Hematopoietic multipotent progenitor cell treated with erythropoietin and hydrocortisone succinate and interleukin-3 and kit ligand, for 17 days (in vitro differentiated cells): ENCODE data around the gene PCDHA1.
"Not testable (repeated sequence)": the region's sequence is repeated elsewhere in the genome, so short reads cannot be mapped to it uniquely, and the experiment has no call there.

Experiments
- DNase-seq: peaks from one replicate; pipeline ENCODE4 v3.0.0-alpha.2; 2015; ENCODE audit warnings: low spot score

PCDHA1 gene

DNA sequence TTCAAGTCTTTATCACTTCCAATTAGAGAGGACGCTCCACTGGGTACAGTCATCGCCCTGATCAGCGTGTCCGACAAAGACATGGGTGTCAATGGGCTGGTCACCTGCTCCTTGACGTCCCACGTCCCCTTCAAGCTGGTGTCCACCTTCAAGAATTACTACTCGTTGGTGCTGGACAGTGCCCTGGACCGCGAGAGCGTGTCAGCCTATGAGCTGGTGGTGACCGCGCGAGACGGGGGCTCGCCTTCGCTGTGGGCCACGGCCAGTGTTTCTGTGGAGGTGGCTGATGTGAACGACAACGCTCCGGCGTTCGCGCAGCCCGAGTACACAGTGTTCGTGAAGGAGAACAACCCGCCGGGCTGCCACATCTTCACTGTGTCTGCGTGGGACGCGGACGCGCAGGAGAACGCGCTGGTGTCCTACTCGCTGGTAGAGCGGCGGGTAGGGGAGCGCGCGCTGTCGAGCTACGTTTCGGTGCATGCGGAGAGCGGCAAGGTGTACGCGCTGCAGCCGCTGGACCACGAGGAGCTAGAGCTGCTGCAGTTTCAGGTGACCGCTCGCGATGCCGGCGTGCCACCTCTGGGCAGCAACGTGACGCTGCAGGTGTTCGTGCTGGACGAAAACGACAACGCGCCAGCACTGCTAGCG lies 22.4 kb downstream of the PCDHA1 start:
- DNase-seq: not testable (repeated sequence)

DNA sequence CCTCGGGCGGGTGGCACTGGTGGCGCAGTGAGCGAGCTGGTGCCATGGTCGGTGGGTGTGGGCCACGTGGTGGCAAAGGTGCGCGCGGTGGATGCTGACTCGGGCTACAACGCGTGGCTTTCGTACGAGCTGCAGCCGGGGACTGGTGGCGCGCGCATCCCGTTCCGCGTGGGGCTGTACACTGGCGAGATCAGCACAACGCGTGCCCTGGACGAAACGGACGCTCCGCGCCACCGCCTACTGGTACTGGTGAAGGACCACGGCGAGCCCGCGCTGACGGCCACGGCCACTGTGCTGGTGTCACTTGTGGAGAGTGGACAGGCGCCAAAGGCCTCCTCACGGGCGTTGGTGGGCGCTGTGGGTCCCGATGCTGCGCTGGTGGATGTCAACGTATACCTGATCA lies 22.9 kb downstream of the PCDHA1 start:
- no peak for DNase-seq

DNA sequence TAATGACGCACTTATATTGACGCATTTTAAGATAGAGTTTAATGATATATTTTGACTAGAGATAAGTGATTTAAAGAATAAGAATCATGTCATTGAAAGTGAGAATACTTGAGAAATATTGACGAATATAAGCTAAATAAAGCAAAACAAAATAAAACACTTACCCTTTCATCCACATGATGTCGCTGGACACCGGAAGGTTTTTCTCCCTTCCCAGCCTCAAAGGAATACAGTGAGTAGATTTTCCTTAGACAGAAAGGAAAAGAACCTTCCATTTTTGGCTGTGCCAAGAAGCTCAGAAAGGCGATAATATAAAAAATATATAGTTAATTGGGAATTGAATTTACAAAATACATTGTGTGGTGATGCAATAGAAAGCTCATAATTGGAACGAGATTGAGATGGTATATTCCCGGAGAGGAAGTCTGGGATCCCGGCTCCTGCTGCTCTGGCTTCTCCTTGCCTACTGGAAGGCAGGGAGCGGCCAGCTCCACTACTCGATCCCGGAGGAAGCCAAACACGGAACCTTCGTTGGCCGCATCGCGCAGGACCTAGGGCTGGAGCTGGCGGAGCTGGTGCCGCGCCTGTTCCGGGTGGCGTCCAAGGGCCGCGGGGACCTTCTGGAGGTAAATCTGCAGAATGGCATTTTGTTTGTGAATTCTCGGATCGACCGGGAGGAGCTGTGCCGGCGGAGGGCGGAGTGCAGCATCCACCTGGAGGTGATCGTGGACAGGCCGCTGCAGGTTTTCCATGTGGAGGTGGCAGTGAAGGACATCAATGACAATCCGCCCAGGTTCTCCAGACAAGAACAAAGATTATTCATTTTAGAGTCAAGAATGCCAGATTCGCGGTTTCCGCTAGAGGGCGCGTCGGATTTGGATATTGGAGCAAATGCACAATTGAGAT lies 35.7 kb downstream of the PCDHA1 start, which contains the start of gene PCDHA5:
TSS of gene PCDHA5 (plus strand) at position 239 of the 906 bp plus-strand sequence.
- no peak for DNase-seq

DNA sequence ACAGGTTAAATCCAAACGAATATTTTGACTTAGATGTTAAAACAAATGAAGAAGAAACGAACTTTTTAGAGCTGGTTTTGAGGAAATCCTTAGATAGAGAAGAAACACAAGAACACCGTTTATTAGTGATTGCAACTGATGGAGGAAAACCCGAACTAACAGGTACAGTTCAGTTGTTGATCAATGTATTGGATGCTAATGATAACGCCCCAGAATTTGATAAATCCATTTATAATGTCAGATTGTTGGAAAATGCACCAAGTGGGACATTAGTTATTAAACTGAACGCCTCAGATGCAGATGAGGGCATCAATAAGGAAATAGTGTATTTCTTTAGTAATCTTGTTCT lies 36.3 kb downstream of the PCDHA1 start:
- DNase-seq: no peak

DNA sequence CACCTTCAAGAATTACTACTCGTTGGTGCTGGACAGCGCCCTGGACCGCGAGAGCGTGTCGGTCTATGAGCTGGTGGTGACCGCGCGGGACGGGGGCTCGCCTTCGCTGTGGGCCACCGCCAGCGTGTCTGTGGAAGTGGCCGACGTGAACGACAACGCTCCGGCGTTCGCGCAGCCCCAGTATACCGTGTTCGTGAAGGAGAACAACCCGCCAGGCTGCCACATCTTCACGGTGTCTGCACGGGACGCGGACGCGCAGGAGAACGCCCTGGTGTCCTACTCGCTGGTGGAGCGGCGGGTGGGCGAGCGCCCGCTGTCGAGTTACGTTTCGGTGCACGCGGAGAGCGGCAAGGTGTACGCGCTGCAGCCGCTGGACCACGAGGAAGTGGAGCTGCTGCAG lies 37.0 kb downstream of the PCDHA1 start:
- not testable (repeated sequence) for DNase-seq

DNA sequence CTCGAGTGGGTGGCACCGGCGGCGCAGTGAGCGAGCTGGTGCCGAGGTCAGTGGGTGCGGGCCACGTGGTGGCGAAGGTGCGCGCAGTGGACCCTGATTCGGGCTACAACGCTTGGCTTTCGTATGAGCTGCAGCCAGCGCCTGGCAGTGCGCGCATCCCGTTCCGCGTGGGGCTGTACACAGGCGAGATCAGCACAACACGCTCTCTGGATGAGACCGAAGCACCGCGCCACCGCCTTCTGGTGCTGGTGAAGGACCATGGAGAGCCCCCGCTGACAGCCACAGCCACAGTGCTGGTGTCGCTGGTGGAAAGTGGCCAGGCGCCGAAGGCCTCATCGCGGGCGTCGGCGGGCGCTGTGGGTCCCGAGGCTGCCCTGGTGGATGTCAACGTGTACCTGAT lies 37.5 kb downstream of the PCDHA1 start:
- DNase-seq: no peak

DNA sequence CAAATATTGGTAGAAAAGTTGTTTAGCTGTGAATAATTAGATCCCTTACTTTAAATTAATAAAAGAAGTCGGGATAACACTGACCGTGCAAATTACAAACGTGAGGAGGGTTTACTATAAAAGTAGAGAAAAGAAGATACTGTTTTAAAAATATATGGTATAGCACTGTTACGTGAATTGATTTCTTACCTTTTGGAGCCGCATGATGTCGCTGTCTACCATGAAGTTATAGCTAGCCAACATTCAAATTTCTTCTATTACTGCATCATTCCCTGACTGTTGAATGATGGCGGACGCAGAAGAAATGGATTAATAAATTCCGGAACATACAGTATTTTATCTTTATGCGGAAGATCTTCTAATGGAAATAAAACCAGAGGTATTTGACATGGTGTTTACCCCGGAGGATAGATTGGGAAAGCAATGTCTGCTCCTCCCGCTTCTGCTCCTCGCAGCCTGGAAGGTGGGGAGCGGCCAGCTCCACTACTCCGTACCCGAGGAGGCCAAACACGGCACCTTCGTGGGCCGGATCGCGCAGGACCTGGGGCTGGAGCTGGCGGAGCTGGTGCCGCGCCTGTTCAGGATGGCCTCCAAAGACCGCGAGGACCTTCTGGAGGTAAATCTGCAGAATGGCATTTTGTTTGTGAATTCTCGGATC lies 41.9 kb downstream of the PCDHA1 start, which contains the start of gene PCDHA6:
TSS of gene PCDHA6 (plus strand) at position 257 of the 658 bp plus-strand sequence. CDS start at position 389, 132 bp downstream.
- no peak for DNase-seq

DNA sequence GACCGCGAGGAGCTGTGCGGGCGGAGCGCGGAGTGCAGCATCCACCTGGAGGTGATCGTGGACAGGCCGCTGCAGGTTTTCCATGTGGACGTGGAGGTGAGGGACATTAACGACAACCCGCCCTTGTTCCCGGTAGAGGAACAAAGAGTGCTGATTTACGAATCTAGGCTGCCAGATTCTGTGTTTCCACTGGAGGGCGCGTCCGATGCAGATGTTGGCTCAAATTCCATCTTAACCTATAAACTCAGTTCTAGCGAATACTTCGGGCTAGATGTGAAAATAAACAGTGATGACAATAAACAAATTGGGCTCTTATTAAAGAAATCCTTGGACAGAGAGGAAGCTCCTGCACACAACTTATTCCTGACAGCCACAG lies 42.4 kb downstream of the PCDHA1 start:
- DNase-seq: no peak

DNA sequence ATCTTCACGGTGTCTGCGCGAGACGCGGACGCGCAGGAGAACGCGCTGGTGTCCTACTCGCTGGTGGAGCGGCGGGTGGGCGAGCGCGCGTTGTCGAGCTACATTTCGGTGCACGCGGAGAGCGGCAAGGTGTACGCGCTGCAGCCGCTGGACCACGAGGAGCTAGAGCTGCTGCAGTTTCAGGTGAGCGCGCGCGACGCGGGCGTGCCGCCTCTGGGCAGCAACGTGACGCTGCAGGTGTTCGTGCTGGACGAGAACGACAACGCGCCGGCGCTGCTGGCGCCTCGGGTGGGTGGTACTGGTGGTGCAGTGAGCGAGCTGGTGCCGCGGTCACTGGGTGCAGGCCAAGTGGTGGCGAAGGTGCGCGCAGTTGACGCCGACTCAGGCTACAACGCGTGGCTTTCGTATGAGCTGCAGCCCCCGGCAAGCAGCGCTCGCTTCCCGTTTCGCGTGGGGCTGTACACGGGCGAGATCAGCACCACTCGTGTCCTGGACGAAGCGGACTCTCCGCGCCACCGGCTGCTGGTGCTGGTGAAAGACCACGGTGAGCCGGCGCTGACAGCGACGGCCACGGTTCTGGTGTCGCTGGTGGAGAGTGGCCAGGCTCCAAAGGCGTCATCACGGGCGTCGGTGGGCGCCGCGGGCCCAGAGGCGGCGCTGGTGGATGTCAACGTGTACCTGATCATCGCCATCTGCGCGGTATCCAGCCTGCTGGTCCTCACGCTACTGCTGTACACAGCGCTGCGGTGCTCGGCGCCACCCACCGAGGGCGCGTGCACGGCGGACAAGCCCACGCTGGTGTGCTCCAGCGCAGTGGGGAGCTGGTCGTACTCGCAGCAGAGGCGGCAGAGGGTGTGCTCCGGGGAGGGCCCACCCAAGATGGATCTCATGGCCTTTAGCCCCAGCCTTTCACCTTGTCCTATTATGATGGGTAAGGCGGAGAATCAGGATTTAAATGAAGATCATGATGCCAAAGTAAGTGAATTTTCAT lies 43.9 kb downstream of the PCDHA1 start:
- not testable (repeated sequence) for DNase-seq

DNA sequence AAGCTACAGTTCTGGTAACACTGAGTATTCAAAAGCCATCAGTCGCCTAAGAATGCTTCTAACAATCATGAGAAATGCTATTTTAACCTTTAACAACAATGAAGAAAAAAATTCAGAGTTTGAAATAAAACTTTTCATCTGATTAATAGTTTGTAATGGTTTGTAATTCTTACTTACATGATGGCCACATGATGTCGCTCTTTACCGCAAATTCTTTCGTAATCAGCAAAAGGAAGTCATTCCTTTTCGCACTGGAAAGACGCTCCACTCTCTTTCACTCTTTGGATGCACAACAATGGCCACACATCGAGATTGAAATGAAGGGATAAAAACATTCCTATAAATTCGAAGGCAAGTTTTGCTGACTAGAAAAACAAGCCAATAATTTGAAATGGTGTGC lies 48.1 kb downstream of the PCDHA1 start, which contains the start of gene PCDHA7:
TSS of gene PCDHA7 (plus strand) at position 277 of the 400 bp plus-strand sequence. CDS start at position 392, 115 bp downstream.
- no peak for DNase-seq

DNA sequence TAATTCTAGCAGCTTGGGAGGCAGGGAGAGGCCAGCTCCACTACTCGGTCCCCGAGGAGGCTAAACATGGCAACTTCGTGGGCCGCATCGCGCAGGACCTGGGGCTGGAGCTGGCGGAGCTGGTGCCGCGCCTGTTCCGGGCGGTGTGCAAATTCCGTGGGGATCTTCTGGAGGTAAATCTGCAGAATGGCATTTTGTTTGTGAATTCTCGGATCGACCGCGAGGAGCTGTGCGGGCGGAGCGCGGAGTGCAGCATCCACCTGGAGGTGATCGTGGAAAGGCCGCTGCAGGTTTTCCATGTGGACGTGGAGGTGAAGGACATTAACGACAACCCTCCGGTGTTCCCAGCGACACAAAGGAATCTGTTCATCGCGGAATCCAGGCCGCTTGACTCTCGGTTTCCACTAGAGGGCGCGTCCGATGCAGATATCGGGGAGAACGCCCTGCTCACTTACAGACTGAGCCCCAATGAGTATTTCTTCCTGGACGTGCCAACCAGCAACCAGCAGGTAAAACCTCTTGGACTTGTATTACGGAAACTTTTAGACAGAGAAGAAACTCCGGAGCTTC lies 48.6 kb downstream of the PCDHA1 start:
- not testable (repeated sequence) for DNase-seq

DNA sequence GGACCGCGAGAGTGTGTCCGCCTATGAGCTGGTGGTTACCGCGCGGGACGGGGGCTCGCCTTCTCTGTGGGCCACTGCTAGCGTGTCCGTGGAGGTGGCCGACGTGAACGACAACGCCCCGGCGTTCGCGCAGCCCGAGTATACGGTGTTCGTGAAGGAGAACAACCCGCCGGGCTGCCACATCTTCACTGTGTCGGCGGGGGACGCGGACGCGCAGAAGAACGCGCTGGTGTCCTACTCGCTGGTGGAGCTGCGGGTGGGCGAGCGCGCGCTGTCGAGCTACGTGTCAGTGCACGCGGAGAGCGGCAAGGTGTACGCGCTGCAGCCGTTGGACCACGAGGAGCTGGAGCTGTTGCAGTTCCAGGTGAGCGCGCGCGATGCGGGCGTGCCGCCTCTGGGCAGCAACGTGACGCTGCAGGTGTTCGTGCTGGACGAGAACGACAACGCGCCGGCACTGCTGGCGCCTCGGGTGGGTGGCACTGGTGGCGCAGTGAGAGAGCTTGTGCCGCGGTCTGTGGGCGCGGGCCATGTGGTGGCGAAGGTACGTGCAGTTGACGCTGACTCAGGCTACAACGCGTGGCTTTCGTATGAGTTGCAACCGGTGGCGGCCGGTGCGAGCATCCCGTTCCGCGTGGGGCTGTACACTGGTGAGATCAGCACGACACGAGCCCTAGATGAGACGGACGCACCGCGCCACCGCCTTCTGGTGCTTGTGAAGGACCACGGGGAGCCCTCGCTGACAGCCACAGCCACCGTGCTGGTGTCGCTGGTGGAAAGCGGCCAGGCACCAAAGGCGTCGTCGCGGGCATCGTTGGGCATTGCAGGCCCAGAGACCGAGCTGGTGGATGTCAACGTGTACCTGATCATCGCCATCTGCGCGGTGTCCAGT lies 49.9 kb downstream of the PCDHA1 start:
- no peak for DNase-seq

DNA sequence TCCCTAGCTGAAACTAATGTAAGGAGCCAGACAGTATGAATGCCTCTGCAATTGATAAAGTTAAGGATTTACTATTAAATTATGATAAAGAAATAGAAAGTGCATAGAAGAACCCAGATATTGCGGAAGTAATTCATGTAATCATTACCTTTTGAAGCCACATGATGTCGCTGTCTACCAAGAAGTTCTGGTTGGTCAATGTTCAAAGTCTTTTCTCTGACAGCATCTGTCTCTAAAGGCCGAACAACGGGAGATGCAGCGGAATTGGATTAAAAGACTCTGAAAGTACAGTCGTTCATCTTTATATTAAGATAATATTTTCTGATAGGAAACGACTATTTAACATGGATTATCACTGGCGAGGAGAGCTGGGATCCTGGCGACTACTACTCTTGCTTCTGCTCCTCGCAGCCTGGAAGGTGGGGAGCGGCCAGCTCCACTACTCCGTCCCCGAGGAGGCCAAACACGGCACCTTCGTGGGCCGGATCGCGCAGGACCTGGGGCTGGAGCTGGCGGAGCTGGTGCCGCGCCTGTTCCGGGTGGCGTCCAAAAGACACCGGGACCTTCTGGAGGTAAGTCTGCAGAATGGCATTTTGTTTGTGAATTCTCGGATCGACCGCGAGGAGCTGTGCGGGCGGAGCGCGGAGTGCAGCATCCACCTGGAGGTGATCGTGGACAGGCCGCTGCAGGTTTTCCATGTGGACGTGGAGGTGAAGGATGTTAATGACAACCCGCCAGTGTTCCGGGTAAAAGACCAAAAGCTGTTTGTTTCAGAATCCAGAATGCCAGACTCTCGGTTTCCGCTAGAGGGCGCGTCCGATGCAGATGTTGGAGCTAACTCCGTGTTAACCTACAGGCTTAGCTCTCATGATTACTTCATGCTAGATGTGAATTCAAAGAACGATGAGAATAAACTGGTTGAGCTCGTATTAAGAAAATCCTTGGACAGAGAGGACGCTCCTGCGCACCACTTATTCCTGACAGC lies 55.3 kb downstream of the PCDHA1 start, which contains the start of gene PCDHA8:
TSS of gene PCDHA8 (plus strand) at position 210 of the 985 bp plus-strand sequence. CDS start at position 345, 135 bp downstream.
- DNase-seq: no peak

DNA sequence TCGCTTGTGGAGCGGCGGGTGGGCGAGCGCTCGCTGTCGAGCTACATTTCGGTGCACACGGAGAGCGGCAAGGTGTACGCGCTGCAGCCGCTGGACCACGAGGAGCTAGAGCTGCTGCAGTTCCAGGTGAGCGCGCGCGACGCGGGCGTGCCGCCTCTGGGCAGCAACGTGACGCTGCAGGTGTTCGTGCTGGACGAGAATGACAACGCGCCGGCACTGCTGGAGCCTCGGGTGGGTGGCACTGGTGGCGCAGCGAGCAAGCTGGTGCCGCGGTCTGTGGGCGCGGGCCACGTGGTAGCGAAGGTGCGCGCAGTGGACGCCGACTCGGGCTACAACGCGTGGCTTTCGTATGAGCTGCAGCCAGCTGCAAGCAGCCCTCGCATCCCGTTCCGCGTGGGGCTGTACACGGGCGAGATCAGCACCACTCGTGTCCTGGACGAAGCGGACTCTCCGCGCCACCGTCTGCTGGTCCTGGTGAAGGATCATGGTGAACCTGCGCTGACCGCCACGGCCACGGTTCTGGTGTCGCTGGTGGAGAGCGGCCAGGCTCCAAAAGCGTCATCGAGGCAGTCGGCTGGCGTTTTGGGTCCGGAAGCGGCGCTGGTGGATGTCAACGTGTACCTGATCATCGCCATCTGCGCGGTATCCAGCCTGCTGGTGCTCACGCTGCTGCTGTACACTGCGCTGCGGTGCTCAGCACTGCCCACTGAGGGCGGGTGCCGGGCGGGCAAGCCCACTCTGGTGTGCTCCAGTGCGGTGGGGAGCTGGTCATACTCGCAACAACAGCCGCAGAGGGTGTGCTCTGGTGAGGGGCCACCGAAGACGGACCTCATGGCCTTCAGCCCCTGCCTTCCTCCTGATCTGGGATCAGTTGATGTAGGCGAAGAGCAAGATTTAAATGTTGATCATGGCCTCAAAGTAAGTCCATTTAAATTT lies 57.1 kb downstream of the PCDHA1 start:
- DNase-seq: no peak

DNA sequence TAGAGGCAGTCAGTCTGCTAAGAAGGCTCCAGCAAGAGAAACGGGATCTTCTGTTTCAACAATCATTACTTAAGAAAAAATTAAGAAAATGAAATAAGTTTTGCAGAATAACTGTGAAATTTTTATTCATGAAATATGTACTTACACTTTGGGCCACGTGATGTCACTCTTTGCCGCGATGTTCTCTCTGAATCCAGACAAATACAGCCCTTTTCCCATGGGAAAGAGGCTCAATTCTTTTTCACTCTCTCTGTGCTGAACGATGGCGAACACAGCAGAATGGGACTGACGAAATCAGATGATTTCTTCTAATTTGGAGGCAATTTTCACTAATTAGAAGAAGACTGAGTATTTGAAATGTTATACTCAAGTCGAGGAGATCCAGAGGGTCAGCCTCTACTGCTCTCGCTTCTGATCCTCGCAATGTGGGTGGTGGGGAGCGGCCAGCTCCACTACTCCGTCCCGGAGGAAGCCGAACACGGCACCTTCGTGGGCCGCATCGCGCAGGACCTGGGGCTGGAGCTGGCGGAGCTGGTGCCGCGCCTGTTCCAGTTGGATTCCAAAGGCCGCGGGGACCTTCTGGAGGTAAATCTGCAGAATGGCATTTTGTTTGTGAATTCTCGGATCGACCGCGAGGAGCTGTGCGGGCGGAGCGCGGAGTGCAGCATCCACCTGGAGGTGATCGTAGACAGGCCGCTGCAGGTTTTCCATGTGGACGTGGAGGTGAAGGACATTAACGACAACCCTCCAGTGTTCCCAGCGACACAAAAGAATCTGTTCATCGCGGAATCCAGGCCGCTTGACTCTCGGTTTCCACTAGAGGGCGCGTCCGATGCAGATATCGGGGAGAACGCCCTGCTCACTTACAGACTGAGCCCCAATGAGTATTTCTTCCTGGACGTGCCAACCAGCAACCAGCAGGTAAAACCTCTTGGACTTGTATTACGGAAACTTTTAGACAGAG lies 62.5 kb downstream of the PCDHA1 start, which contains the start of gene PCDHA9:
TSS of gene PCDHA9 (plus strand) at position 244 of the 964 bp plus-strand sequence. CDS start at position 358, 114 bp downstream.
- not testable (repeated sequence) for DNase-seq
